COLO829 (cell line): ENCODE results near the gene PARD6B.
A peak's percentile ranks its signal among the peaks of the same experiment; 100 is the strongest.

Source experiments
- DNase-seq: peaks from one replicate; pipeline ENCODE4 v3.0.0; 2012; ENCODE audit warnings: low spot score

The PARD6B gene

GRCh38 chr20:50724112-50724725 lies 7.2 kb upstream of the PARD6B start:
- DNase-seq: no peak

- peak; percentile 92 for DNase-seq
Observed at GRCh38 chr20:50724851-50725723, 6.3 kb upstream of the PARD6B start.

- DNase-seq: no peak
Observed at GRCh38 chr20:50725724-50726005, 5.7 kb upstream of the PARD6B start.

GRCh38 chr20:50726955-50727791 lies 4.2 kb upstream of the PARD6B start:
- no peak for DNase-seq

GRCh38 chr20:50727792-50728485 lies 3.4 kb upstream of the PARD6B start:
- no peak for DNase-seq

- no peak for DNase-seq
Observed at GRCh38 chr20:50728486-50728980, 2.8 kb upstream of the PARD6B start.

- no peak for DNase-seq
Observed at GRCh38 chr20:50728981-50729874, 2.2 kb upstream of the PARD6B start.

- DNase-seq: no peak
Observed at GRCh38 chr20:50729901-50730764, 1.2 kb upstream of the PARD6B start.

GRCh38 chr20:50730765-50731054 lies 670 bp upstream of the PARD6B start:
- no peak for DNase-seq

GRCh38 chr20:50731930-50732690 lies 730 bp downstream of the PARD6B start:
- no peak for DNase-seq

GRCh38 chr20:50733644-50734349 lies 2.4 kb downstream of the PARD6B start:
- no peak for DNase-seq

- no peak for DNase-seq
Observed at GRCh38 chr20:50734730-50735679, 3.6 kb downstream of the PARD6B start.

- DNase-seq: no peak
Observed at GRCh38 chr20:50735813-50736212, 4.4 kb downstream of the PARD6B start.

GRCh38 chr20:50737352-50737751 lies 6.0 kb downstream of the PARD6B start:
- DNase-seq: no peak

- no peak for DNase-seq
Observed at GRCh38 chr20:50743087-50743486, 11.7 kb downstream of the PARD6B start.

- peak; percentile 90 for DNase-seq
Observed at GRCh38 chr20:50744143-50744792, 12.9 kb downstream of the PARD6B start.

GRCh38 chr20:50745634-50746137 lies 14.3 kb downstream of the PARD6B start:
- no peak for DNase-seq
